ENCODE measurements around the gene NAIF1.

GRCh38 chr9:128092199-128092977 is 25.3 kb upstream of the NAIF1 start:
- TF ChIP-seq CTCF (conservative IDR thresholded peaks at IDR 0.05) (no peak), EZH2 (IDR thresholded peaks at IDR 0.05; ENCODE audit: low read depth) (no peak)
